Measurements from ENCODE around the gene GJD3. TPM values are rescaled to one million over a fixed set of nuclear protein-coding genes. Genes with fewer than 3 reads are reported as not detected.
"Not testable (repeated sequence)": the region's sequence is repeated elsewhere in the genome, so short reads cannot be mapped to it uniquely, and the experiment has no call there.

GJD3 gene
- polyA plus RNA-seq, 3 donors, result not detected

- no peak for DNase-seq (ENCODE audit: low read depth in 3 of 3, low spot score in 2 of 3)
These were observed 5.4 kb upstream of the GJD3 start for GRCh38 chr17:40369923-40370322.

- DNase-seq (ENCODE audit: low read depth in 3 of 3, low spot score in 2 of 3), result not testable (repeated sequence)
These were observed 3.2 kb upstream of the GJD3 start for GRCh38 chr17:40367728-40368127.

GRCh38 chr17:40366861-40367518 is 2.5 kb upstream of the GJD3 start:
- DNase-seq (ENCODE audit: low read depth in 3 of 3, low spot score in 2 of 3), result no peak

- no peak for DNase-seq (ENCODE audit: low read depth in 3 of 3, low spot score in 2 of 3)
These were observed 1.7 kb upstream of the GJD3 start for GRCh38 chr17:40366076-40366860.

- DNase-seq (ENCODE audit: low read depth in 3 of 3, low spot score in 2 of 3), result no peak
These were observed 369 bp upstream of the GJD3 start for GRCh38 chr17:40364906-40365305.

GRCh38 chr17:40363111-40363827 is 1.3 kb downstream of the GJD3 start:
- no peak for DNase-seq (ENCODE audit: low read depth in 3 of 3, low spot score in 2 of 3)

- DNase-seq (ENCODE audit: low read depth in 3 of 3, low spot score in 2 of 3), result no peak
These were observed 1.8 kb downstream of the GJD3 start for GRCh38 chr17:40362696-40363110.

- no peak for DNase-seq (ENCODE audit: low read depth in 3 of 3, low spot score in 2 of 3)
These were observed 2.4 kb downstream of the GJD3 start for GRCh38 chr17:40361925-40362695.

- no peak for DNase-seq (ENCODE audit: low read depth in 3 of 3, low spot score in 2 of 3)
These were observed 3.2 kb downstream of the GJD3 start for GRCh38 chr17:40361063-40361924.

- no peak for DNase-seq (ENCODE audit: low read depth in 3 of 3, low spot score in 2 of 3)
These were observed 4.4 kb downstream of the GJD3 start for GRCh38 chr17:40360091-40360490.

GRCh38 chr17:40358323-40359038 is 6.1 kb downstream of the GJD3 start:
- no peak for DNase-seq (ENCODE audit: low read depth in 3 of 3, low spot score in 2 of 3)

- DNase-seq (ENCODE audit: low read depth in 3 of 3, low spot score in 2 of 3), result no peak
These were observed 7.3 kb downstream of the GJD3 start for GRCh38 chr17:40356990-40357881.

- DNase-seq (ENCODE audit: low read depth in 3 of 3, low spot score in 2 of 3), result no peak
These were observed 8.5 kb downstream of the GJD3 start for GRCh38 chr17:40355804-40356758.

- no peak for DNase-seq (ENCODE audit: low read depth in 3 of 3, low spot score in 2 of 3)
These were observed 9.3 kb downstream of the GJD3 start for GRCh38 chr17:40355123-40355803.

- DNase-seq (ENCODE audit: low read depth in 3 of 3, low spot score in 2 of 3), result no peak
These were observed 10.1 kb downstream of the GJD3 start for GRCh38 chr17:40354221-40355122.
